Transverse colon (tissue), 4 donors: ENCODE data around the gene THBS1. TPM values are rescaled to one million over a fixed set of nuclear protein-coding genes. Genes with fewer than 3 reads are reported as not detected.

Experiments
- DNase-seq: peaks from one replicate; pipeline ENCODE4 v3.0.0-alpha.2; 2019
- H3K27ac ChIP-seq, 4 donors: fragments of 200-600 bp; sonication (generic); 2 replicates each; pipeline ENCODE4 v1.5.1; 2016 to 2018; ENCODE audit warnings: inconsistent platforms in 4 of 4
- H3K27me3 ChIP-seq: fragments of 200-600 bp; sonication (generic); 2 replicates; pipeline ENCODE4 v1.5.1; 2017; ENCODE audit warnings: inconsistent platforms
- H3K36me3 ChIP-seq, 4 donors: fragments of 200-600 bp; sonication (generic); 2 replicates each; pipeline ENCODE4 v1.5.1; 2017 to 2019; ENCODE audit warnings: inconsistent platforms in 4 of 4
- H3K4me1 ChIP-seq, 4 donors: fragments of 200-600 bp; sonication (generic); 2 replicates each; pipeline ENCODE4 v1.5.1; 2017 to 2020; ENCODE audit warnings: inconsistent platforms in 4 of 4
- H3K4me3 ChIP-seq, 4 donors: fragments of 200-600 bp; sonication (generic); 1 replicate in 1 of 4; 2 replicates in 3 of 4; pipeline versions ENCODE4 v1.5.1 to v1.6.1; 2017 to 2019; ENCODE audit warnings: inconsistent platforms in 4 of 4
- H3K9me3 ChIP-seq, 2 donors: fragments of 200-600 bp; sonication (generic); 2 replicates each; pipeline ENCODE4 v1.5.1; 2017 to 2019; ENCODE audit warnings: inconsistent platforms in 2 of 2
- EP300 ChIP-seq: sonication (generic); formaldehyde crosslinking; IDR thresholded peaks from one replicate; pipeline ENCODE4 v1.6.1; 2017; ENCODE audit warnings: antibody characterized with exemption, low read depth
- POLR2A ChIP-seq: fragments of 450-650 bp; IDR thresholded peaks from one replicate; pipeline ENCODE4 v1.6.1; 2016; ENCODE audit warnings: antibody characterized with exemption, mild to moderate bottlenecking, moderate library complexity
- POLR2AphosphoS5 ChIP-seq, 3 donors: sonication (generic); formaldehyde crosslinking; IDR thresholded peaks; one replicate each; pipeline ENCODE4 v1.6.1; 2016; ENCODE audit warnings: antibody characterized with exemption in 3 of 3
- WGBS, 2 donors: methylation state at CpG; one replicate each; pipeline ENCODE4 v1.1.5; 2018; ENCODE audit warnings: low coverage in 1 of 2; 5-methylcytosine and 5-hydroxymethylcytosine counted together
- in situ Hi-C, 4 donors: fragments of 200-750 bp; cut with MboI; loops; one replicate each; pipeline versions ENCODE4 v1.15.0 to v1.15.1; 2017; ENCODE audit warnings: low sequenced_read_pairs in 3 of 4, low pct_ligation_motif_present in 1 of 4, low pct_unique_long_range_greater_than_20kb in 1 of 4
- intact Hi-C: fragments of 100-400 bp; cut with DNase I; formaldehyde crosslinking; loops from one replicate; pipeline ENCODE4 v1.15.1; 2023; ENCODE audit warnings: low total_unique reads
- total RNA-seq, 4 donors: library from RNA; depleted of rRNA; stranded (reverse); fragments of >200 nt; gene quantifications; one replicate each; pipeline ENCODE4 v1.1.0, GENCODE V29; 2016
- TF ChIP-seq, protein P1 (sequence below), 5 experiments: fragments of 200-600 bp in 3 of 5; fragments of 450-650 bp in 2 of 5; sonication (generic) in 3 of 5; IDR thresholded peaks; 1 replicate in 2 of 5; 2 replicates in 3 of 5; pipeline ENCODE4 v1.5.1; 2016 to 2017; ENCODE audit warnings: antibody characterized with exemption in 5 of 5, inconsistent platforms in 3 of 5, mild to moderate bottlenecking in 2 of 5, moderate library complexity in 1 of 5

The THBS1 gene
- total RNA-seq, 4 donors from 2014 or later = 197 to 753 (median 410) TPM

- intact Hi-C loops = loop anchor here (5.0 kb wide), 1 partner anchor 111 kb away; no protein-coding TSS in a partner anchor
- in situ Hi-C loops = loop anchor here (10.0 to 25.0 kb wide), 6 partner anchors 179 to 878 kb away; no protein-coding TSS in a partner anchor
- Histone ChIP-seq H3K36me3 (peaks cover 0 to 33% (median 7%) of the 10 kb centered on the region in 4 donors), H3K9me3 (no peaks in the 10 kb centered on the region), H3K27me3 (no peaks in the 10 kb centered on the region), H3K27ac (peak overlapping the region; percentile 86 to 97 (median 95)), H3K4me1 (peaks cover 16 to 81% (median 53%) of the 10 kb centered on the region in 4 donors), H3K4me3 (peak overlapping the region; percentile 55 to 83 (median 57))
- no peak for DNase-seq
- WGBS, 2 donors = 17 to 28% methylated on average over 2 to 4 of the region's 4 CpGs
- no peak for TF ChIP-seq POLR2AphosphoS5 (IDR thresholded peaks at IDR 0.05)
- no peak for TF ChIP-seq POLR2A
- TF ChIP-seq EP300 = no peak
- TF ChIP-seq, protein P1, sequence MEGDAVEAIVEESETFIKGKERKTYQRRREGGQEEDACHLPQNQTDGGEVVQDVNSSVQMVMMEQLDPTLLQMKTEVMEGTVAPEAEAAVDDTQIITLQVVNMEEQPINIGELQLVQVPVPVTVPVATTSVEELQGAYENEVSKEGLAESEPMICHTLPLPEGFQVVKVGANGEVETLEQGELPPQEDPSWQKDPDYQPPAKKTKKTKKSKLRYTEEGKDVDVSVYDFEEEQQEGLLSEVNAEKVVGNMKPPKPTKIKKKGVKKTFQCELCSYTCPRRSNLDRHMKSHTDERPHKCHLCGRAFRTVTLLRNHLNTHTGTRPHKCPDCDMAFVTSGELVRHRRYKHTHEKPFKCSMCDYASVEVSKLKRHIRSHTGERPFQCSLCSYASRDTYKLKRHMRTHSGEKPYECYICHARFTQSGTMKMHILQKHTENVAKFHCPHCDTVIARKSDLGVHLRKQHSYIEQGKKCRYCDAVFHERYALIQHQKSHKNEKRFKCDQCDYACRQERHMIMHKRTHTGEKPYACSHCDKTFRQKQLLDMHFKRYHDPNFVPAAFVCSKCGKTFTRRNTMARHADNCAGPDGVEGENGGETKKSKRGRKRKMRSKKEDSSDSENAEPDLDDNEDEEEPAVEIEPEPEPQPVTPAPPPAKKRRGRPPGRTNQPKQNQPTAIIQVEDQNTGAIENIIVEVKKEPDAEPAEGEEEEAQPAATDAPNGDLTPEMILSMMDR (IDR thresholded peaks at IDR 0.05) = no peak
Measured at GRCh38 chr15:39582977-39583595, 2.2 kb downstream of the THBS1 start.

DNA sequence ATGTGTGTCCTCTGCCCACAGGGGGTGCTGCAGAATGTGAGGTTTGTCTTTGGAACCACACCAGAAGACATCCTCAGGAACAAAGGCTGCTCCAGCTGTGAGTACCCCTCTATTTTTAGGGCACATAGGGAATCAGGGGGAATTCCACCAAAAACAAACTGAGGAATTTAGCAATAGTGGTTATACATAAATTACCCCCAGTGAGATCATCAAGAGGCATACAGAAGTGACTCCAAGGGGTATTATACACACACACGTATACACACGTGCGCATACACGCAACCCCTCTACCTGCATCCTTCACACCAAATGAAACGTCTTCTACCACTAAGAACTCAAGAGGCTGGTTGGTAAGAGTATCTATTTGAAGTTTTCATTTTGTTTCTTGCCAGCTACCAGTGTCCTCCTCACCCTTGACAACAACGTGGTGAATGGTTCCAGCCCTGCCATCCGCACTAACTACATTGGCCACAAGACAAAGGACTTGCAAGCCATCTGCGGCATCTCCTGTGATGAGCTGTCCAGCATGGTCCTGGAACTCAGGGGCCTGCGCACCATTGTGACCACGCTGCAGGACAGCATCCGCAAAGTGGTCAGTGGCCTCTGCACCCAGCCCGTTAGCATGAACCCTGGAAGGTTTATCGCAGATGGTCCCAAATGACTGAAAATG lies 2.9 kb downstream of the THBS1 start:
- intact Hi-C loops = loop anchor here (5.0 kb wide), 1 partner anchor 111 kb away; no protein-coding TSS in a partner anchor
- H3K4me1 ChIP-seq = peaks cover 16 to 83% (median 54%) of the 10 kb centered on the region in 4 donors
- in situ Hi-C loops = loop anchor here (10.0 to 25.0 kb wide), 6 partner anchors 179 to 879 kb away; no protein-coding TSS in a partner anchor
- H3K36me3 ChIP-seq = peaks cover 0 to 39% (median 10%) of the 10 kb centered on the region in 4 donors
- H3K4me3 ChIP-seq = peak overlapping the region in 3 of 4 donors; percentile 55 to 83 (median 57)
- H3K27me3 ChIP-seq = no peaks in the 10 kb centered on the region
- peak in 2 of 3 donors; percentile 52 to 54 for TF ChIP-seq POLR2AphosphoS5 (IDR thresholded peaks at IDR 0.05)
- TF ChIP-seq, protein P1 (IDR thresholded peaks at IDR 0.05) = peak in 4 of 5 experiments; percentile 32 to 53 (median 52)
- peak; percentile 14 for TF ChIP-seq POLR2A
- no peak for TF ChIP-seq EP300
- DNase-seq = peak; percentile 75
- H3K27ac ChIP-seq = peak overlapping the region; percentile 86 to 97 (median 95)
- WGBS, 2 donors = 43 to 50% methylated on average over 3 to 13 of the region's 13 CpGs
- no peaks in the 10 kb centered on the region for H3K9me3 ChIP-seq

DNA sequence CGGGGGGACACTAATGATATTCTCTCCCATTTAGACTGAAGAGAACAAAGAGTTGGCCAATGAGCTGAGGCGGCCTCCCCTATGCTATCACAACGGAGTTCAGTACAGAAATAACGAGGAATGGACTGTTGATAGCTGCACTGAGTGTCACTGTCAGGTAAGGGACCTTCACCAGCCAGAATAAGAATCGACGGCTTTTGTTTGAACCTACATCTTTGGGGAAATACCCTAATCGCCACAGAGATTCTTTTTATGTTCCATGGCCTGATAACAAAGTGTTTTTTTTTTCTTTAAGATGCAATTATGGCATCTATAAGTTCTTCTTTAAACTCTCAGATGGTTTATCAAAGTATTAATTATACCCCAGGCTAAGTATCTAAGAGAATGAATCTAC lies 3.4 kb downstream of the THBS1 start:
- Histone ChIP-seq H3K27ac (peak overlapping the region; percentile 86 to 97 (median 95)), H3K4me1 (peaks cover 16 to 82% (median 51%) of the 10 kb centered on the region in 4 donors), H3K9me3 (no peaks in the 10 kb centered on the region), H3K4me3 (peak overlapping the region in 3 of 4 donors; percentile 55 to 83 (median 57)), H3K36me3 (peaks cover 0 to 45% (median 13%) of the 10 kb centered on the region in 4 donors), H3K27me3 (no peaks in the 10 kb centered on the region)
- 45 to 46% methylated on average over 5 to 7 of the region's 7 CpGs for WGBS, 2 donors
- intact Hi-C loops = loop anchor here (5.0 kb wide), 1 partner anchor 112 kb away; no protein-coding TSS in a partner anchor
- no peak for DNase-seq
- TF ChIP-seq, protein P1 (IDR thresholded peaks at IDR 0.05) = no peak
- no peak for TF ChIP-seq POLR2A
- TF ChIP-seq POLR2AphosphoS5 (IDR thresholded peaks at IDR 0.05) = no peak
- TF ChIP-seq EP300 = no peak
- in situ Hi-C loops = loop anchor here (10.0 to 25.0 kb wide), 6 partner anchors 178 to 879 kb away; no protein-coding TSS in a partner anchor
